ENCODE measurements around the gene NAV3.
A peak's percentile ranks its signal among the peaks of the same experiment; 100 is the strongest.

NAV3 gene

GRCh38 chr12:77928078-77928477 is 97.4 kb downstream of the NAV3 start:
- no peak for DNase-seq (ENCODE audit: low spot score)

DNA sequence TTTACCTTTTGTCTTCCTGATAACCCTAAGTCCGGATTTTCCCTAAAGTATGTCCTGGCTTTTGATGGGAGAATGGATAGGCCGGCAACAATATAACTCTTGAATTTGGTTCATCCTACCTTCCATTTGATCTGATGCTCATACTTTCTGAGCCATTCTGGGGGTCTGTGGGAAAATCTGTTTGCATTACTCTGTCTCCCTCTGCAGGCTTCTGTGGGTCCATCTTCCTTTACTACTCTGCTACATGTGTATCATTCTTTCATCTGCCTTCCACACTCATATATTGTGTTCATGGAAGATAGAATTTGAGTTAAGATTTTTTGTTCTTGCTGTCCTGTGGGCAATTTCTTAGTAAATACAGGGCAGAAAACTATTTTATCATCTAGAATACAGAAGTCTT is 101.5 kb downstream of the NAV3 start:
- no peak for DNase-seq (ENCODE audit: low spot score)

DNA sequence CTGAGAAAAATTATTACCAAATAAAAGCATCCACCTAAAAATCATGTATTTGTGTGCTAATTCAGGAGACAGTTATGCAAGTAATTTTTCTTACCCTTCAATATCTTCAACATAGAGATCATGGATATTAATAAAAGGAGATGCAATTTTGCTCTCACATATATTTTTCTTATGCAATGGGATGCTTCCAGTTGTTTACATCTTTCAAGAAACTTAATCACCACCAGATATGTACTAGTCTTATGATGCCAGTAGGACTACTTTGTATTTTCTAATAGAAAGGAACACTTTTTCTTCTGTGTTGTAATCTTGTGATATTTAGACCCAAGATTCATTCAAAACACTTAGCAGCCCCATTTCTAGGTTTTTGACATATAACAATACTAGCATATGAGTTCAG is 107.6 kb downstream of the NAV3 start:
- peak; percentile 22 for DNase-seq (ENCODE audit: low spot score)

DNA sequence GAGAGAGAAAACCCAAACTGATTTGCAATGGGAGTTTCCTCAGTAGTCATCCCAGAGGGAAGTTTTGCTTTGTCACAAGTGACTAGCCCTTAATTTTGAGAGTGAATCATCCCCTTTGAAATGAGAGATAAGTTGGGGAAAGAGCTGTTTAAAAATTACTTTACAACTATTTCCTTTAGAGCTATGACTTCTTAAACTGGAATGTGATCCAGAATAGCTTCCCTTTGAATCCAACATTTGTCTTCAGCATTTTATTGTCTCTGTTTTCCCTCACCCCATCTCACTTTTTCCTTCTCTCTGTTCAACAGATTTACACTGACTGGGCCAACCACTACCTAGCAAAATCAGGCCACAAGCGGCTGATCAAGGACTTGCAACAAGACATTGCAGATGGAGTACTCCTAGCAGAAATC is 109.3 kb downstream of the NAV3 start:
- DNase-seq (ENCODE audit: low spot score): peak; percentile 99

GRCh38 chr12:77940567-77940966 is 109.9 kb downstream of the NAV3 start:
- DNase-seq (ENCODE audit: low spot score): peak; percentile 85

DNA sequence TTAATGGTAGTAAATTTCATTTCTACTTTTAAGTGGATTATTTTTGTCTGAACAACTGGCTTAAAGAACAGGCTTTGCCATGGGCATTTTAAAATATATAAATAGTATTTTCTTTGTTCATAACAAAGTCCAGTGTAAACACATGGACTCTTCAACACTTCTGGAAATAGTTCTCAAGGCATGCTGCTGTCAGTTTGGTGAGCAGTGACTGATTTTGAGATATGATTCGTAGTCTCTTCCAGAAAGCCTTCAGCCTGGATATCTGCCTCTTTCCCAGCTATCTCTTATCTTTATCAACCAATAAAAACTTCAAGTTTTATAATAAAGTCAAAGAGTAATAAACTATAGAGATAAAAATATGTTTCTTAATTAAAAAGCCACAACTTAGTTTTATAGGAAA is 110.7 kb downstream of the NAV3 start:
- DNase-seq (ENCODE audit: low spot score): peak; percentile 55

DNA sequence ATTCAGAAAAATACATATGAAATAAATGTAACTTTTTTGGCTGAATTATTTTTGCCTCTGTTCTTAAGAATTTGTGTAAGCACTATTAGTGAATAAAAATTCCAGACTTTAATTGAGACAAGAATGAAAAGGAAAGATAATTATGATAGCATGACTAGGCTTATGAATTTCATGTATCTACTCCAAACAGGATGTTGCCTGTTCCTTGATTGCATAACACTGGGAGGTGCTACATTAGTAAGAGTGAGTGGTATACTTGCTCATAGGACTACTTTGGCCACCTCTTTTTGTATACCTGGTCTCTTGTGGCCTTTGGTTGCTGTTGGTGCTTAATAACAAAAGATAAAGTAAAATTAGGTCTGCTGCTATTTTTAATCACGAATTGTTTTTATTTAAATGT is 112.8 kb downstream of the NAV3 start:
- peak; percentile 95 for DNase-seq (ENCODE audit: low spot score)

- DNase-seq (ENCODE audit: low spot score): peak; percentile 75
Observed at GRCh38 chr12:77946541-77947061, 115.9 kb downstream of the NAV3 start.

- DNase-seq (ENCODE audit: low spot score): peak; percentile 82
Observed at GRCh38 chr12:77947330-77947729, 116.6 kb downstream of the NAV3 start.

GRCh38 chr12:77947746-77948145 is 117.1 kb downstream of the NAV3 start:
- DNase-seq (ENCODE audit: low spot score): peak; percentile 47

DNA sequence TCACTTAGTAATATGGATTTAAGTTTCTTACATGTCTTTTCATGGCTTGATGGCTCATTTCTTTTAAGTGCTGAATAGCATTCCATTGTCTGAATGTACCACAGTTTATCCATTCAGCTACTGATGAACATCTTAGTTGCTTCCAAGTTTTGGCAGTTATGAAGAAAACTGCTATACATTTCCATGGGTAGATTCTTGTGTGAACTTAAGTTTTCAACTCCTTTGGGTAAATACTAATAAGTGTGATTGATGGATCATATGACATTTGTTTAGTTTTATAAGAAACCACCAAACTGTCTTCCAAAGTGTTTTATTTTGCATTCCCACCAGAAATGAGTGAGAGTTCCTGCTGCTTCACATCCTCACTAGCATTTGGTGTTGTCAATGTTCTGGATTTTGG is 119.2 kb downstream of the NAV3 start:
- no peak for DNase-seq (ENCODE audit: low spot score)

GRCh38 chr12:77953528-77954205 is 123.0 kb downstream of the NAV3 start:
- no peak for DNase-seq (ENCODE audit: low spot score)

DNA sequence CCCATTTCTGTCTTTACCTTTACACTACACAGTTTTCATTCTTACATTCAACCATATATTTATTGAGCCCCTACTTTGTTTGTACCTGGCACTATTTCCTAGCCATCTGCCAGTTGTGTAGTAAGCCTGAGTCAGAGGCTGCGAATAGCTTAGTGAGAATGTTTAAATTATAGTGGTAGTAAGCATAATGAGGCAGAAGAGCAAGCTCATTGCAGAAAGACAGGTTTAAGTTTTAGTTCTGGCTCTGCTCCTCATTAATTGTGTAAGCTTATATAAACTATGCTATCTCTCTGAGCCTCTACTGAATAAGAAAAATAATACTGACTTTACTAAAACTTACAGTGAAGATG is 123.5 kb downstream of the NAV3 start:
- DNase-seq (ENCODE audit: low spot score): peak; percentile 69

DNA sequence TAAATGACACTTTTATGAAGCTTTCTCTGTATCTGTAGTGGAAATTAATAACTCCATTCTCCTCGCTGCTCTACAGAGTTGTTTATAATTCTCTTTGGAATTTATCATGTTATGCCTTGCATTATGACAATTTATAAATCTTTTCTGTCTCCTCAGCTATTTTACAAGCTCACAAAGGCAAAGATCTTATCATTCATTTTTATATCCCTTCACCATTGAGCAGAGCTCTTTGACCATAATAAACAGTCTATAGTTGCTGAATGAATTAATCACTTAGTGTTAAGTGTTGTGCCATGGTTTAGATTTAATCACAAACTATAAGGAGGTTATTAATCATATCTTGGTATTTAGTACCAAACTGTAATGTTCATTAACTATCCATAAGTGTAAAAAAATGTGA is 126.4 kb downstream of the NAV3 start:
- DNase-seq (ENCODE audit: low spot score): no peak

DNA sequence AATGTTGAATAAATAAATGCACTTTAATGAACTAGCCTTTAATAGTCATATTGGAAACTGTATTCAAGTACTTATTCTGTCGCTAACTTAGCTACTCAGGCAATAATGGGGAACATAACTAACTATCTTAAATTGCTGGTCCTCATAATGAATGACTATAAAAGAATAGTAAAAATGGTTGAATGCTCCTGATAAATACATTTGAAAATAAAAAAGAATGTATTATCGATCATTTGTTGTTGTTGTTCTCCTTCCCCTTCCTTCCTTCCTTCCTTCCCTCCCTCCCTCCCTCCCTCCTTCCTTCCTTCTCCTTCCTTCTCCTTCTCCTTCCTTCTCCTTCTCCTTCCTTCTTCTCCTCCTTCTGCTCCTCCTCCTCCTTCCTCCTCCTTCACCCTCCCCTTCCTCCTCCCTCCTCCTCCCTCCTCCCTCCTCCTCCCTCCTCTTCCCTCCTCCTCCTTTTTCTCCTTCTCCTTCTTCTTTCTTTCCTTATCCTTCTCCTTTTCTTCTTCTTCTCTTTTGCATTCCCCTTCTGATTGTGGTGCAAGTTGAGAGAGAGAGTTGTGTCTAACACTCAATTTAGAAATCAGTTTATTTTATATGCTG is 133.0 kb downstream of the NAV3 start:
- no peak for DNase-seq (ENCODE audit: low spot score)

DNA sequence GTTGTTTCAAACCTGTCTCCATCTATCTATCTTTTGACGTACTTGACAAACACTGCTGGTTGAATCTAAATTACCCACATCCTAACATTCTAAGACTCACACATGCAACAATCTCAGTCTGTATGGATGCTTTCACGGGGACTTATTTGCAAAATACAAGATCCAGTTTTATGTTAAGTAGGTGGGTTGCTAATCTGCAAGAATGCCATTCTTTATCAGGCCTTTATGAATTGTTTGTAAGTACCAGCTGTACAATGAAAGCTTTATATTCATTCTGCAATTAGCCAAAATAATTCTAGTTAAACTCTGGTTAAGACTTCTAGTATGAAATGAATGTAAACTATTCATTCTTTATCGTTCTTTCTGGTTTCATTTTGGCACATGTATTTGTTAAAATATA is 135.1 kb downstream of the NAV3 start:
- no peak for DNase-seq (ENCODE audit: low spot score)

DNA sequence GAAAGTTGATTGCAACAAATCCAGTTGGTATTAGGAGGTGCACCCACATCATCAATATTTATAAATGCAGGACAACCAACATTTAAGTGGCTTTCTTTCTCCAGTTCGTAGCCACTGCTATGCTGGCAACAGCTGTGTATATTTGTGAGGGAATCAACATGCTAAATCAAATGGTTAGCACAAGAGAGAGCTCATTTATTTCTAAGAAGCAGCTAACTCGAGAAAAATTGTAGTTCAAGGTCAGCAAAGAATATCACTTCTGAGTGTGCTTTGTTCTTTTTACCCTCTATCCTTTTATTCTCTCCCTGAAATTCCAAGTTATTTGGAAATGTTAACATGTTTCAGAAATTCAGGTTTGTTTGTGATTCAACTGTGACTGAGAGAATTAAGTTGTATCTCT is 137.3 kb downstream of the NAV3 start:
- no peak for DNase-seq (ENCODE audit: low spot score)

GRCh38 chr12:77968571-77968970 is 137.9 kb downstream of the NAV3 start:
- no peak for DNase-seq (ENCODE audit: low spot score)

DNA sequence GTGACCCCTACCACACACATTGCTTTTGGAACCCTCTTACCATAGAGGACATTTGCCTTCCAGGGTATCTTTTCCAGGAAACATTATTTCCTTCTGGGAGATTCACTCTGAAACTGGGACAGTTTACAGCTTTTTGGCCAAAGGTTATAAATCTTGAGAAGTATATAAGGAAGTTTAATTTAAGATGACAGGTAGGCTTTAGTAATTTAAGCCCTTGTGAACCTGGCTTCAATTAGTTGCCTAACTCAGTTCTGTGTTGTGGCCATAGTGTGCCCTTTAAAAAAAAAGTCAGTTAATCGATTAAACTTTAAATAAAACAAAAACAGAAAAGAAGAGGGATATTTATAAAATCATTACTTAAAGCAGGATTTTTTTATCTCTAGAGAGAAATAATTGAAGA is 142.9 kb downstream of the NAV3 start:
- no peak for DNase-seq (ENCODE audit: low spot score)

GRCh38 chr12:77974645-77975044 is 144.0 kb downstream of the NAV3 start:
- DNase-seq (ENCODE audit: low spot score): no peak

DNA sequence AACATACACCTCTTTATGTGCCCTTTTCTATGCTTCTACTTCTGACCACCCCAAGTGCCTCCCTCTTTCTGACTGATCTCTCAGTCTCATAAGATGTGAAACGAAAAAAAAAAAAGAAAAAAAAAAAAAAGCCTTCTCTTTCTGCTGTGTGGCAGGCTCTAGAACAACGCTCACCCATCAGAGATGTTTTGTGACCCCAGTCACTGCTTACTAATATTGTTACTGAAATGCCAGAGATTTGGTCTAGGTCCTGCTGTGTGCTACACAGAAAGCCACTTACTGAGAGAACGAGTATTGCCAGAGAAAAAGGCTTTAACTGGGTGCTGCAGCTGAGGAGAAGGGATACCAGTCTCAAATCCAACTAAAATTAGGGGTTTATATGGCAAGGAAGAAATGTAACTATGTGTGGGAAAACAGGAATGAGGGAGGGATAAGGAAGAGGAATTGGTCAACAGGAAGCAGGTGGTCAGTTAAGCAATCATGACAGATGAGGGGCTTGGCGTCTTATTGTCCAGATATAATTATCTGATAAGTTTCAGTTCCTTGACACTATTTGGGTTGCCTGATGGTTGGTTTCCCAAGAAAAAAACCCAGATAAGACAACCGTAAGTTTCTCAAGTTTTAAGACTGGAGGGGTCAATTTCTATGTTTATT is 149.0 kb downstream of the NAV3 start:
- peak; percentile 29 for DNase-seq (ENCODE audit: low spot score)

DNA sequence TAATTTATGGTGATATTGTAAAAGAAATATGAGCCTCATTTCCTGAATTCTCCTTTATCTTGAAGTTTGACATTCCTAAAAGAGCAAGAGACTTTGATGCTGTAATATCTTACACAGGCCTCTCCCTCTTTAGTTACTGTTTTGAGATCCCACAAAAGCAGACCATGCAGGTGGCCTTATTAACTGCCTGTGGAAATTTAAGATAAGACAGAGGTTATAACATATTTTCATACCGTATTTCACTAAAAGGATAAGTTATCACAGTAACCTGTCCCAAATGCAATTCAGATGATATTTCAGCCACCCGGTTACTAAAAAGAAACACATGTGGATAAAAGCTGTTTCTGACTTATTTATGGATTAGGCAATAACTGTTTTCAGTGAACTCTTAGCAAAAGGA is 150.1 kb downstream of the NAV3 start:
- no peak for DNase-seq (ENCODE audit: low spot score)

DNA sequence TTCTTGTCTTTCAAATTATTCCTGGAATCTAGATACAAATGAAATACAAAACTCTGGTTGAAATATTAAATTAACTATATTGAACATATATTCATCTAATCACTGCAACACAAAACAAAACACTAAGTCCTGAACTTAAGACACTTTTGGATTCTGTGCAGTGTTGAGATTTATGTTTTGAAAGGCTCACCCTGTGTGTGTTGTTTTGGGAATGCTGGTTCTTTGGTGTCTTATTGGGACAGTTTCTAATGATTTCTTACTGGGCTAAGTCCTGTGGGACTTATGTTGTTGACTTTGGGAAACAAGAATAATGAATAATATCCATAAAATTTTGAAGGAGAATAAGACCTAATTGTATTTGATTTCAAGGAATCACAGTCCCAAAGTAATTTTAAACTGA is 153.2 kb downstream of the NAV3 start:
- DNase-seq (ENCODE audit: low spot score): no peak

GRCh38 chr12:77992760-77993159 is 162.1 kb downstream of the NAV3 start:
- DNase-seq (ENCODE audit: low spot score): no peak

All from RKO (cell line).